ENCODE measurements around the gene CALN1.

The CALN1 gene

GRCh38 chr7:71885487-71885886 lies 526.7 kb downstream of the CALN1 start:
- TF ChIP-seq CTCF (IDR thresholded peaks at IDR 0.05; ENCODE audit: low read depth, low read length, missing control alignments), result no peak
- DNase-seq (ENCODE audit: extremely low read depth, low read depth), result no peak
- H3K4me3 ChIP-seq (replicated peaks; ENCODE audit: low read depth, low read length), result no peak overlapping the region

GRCh38 chr7:71883415-71883814 lies 528.7 kb downstream of the CALN1 start:
- DNase-seq (ENCODE audit: extremely low read depth, low read depth), result no peak
- H3K4me3 ChIP-seq (replicated peaks; ENCODE audit: low read depth, low read length), result no peak overlapping the region
- no peak for TF ChIP-seq CTCF (IDR thresholded peaks at IDR 0.05; ENCODE audit: low read depth, low read length, missing control alignments)

- no peak overlapping the region for H3K4me3 ChIP-seq (replicated peaks; ENCODE audit: low read depth, low read length)
- no peak for DNase-seq (ENCODE audit: extremely low read depth, low read depth)
- TF ChIP-seq CTCF (IDR thresholded peaks at IDR 0.05; ENCODE audit: low read depth, low read length, missing control alignments), result peak; percentile 8
Observed at GRCh38 chr7:71871446-71871845, 540.7 kb downstream of the CALN1 start.

GRCh38 chr7:71870812-71871211 lies 541.3 kb downstream of the CALN1 start:
- DNase-seq (ENCODE audit: extremely low read depth, low read depth), result no peak
- H3K4me3 ChIP-seq (replicated peaks; ENCODE audit: low read depth, low read length), result no peak overlapping the region
- TF ChIP-seq CTCF (IDR thresholded peaks at IDR 0.05; ENCODE audit: low read depth, low read length, missing control alignments), result no peak

GRCh38 chr7:71868797-71869196 lies 543.3 kb downstream of the CALN1 start:
- DNase-seq (ENCODE audit: extremely low read depth, low read depth), result no peak
- H3K4me3 ChIP-seq (replicated peaks; ENCODE audit: low read depth, low read length), result no peak overlapping the region
- no peak for TF ChIP-seq CTCF (IDR thresholded peaks at IDR 0.05; ENCODE audit: low read depth, low read length, missing control alignments)

- TF ChIP-seq CTCF (IDR thresholded peaks at IDR 0.05; ENCODE audit: low read depth, low read length, missing control alignments), result no peak
- no peak overlapping the region for H3K4me3 ChIP-seq (replicated peaks; ENCODE audit: low read depth, low read length)
- no peak for DNase-seq (ENCODE audit: extremely low read depth, low read depth)
Observed at GRCh38 chr7:71867626-71868025, 544.5 kb downstream of the CALN1 start.

GRCh38 chr7:71865172-71865571 lies 547.0 kb downstream of the CALN1 start:
- no peak for TF ChIP-seq CTCF (IDR thresholded peaks at IDR 0.05; ENCODE audit: low read depth, low read length, missing control alignments)
- no peak for DNase-seq (ENCODE audit: extremely low read depth, low read depth)
- H3K4me3 ChIP-seq (replicated peaks; ENCODE audit: low read depth, low read length), result no peak overlapping the region
